K562 (cell line): ENCODE data around the gene PRSS8. TPM values are rescaled to one million over a fixed set of nuclear protein-coding genes. Genes with fewer than 3 reads are reported as not detected.

Experiments used
- ATAC-seq: fragments of 200-7000 bp; cut with Tn5 transposase; 3 replicates; pipeline ENCODE4 v1.9.1; 2020; ENCODE audit warnings: moderate library complexity
- BruUV-seq: library from RNA; stranded (reverse); fragments of 400-500 nt; replicated peaks from 2 replicates; lab custom pipeline; 2021; lab: Mats Ljungman, UMichigan
- CTCF ChIA-PET: fragments of 300-600 bp; formaldehyde crosslinking; extraction: SDS; loops from one replicate; lab custom pipeline; 2021; ENCODE audit warnings: low intra/inter-chr PET ratio; lab: Yijun Ruan, JAX
- POLR2A ChIA-PET: fragments of 300-600, 350-650 bp; sonication (Branson Sonifier 250); formaldehyde crosslinking; extraction: SDS; loops from one replicate; lab custom pipeline; 2021; ENCODE audit warnings: antibody characterized with exemption, inconsistent platforms; lab: Yijun Ruan, JAX
- DNase-seq, 4 experiments: peaks; one replicate each; pipeline versions ENCODE4 v3.0.0 to v3.0.0-alpha.2; 2011 to 2018; ENCODE audit warnings: low spot score in 3 of 4, mixed read lengths in 3 of 4; ENCODE audit errors: extremely low read depth in 1 of 4
- FAIRE-seq: peaks from 2 replicates; lab custom pipeline; 2011; peaks lifted over from hg19 to GRCh38; lab: Jason Lieb, UNC
- H2AFZ ChIP-seq: 2 replicates; pipeline ENCODE4 v1.6.0; 2011; ENCODE audit warnings: low read depth, low read length, control low read depth, inconsistent platforms
- H3K27ac ChIP-seq: fragments of 200-600 bp; 3 replicates; pipeline ENCODE4 v1.8.0; 2011; ENCODE audit warnings: low read depth, mild to moderate bottlenecking, control low read depth, inconsistent platforms, low read length, moderate library complexity, mixed read lengths; ENCODE audit errors: extremely low read depth
- H3K27me3 ChIP-seq, 2 experiments: fragments of 300-600 bp in 1 of 2; 2 replicates in 1 of 2; 3 replicates in 1 of 2; pipeline versions ENCODE4 v1.6.0 to v1.8.0; 2011; ENCODE audit warnings: inconsistent platforms in 2 of 2, low read length in 2 of 2, mild to moderate bottlenecking in 1 of 2, mixed read lengths in 1 of 2, moderate library complexity in 1 of 2; ENCODE audit not compliant: control insufficient read depth in 2 of 2, insufficient read depth in 2 of 2
- H3K36me3 ChIP-seq: fragments of 300-600 bp; 3 replicates; pipeline ENCODE4 v1.8.0; 2011; ENCODE audit warnings: mild to moderate bottlenecking, low read length, inconsistent platforms; ENCODE audit not compliant: control insufficient read depth, insufficient read depth
- H3K4me1 ChIP-seq, 2 experiments: fragments of 200-600 bp in 1 of 2; replicated peaks in 1 of 2; 2 replicates in 1 of 2; 3 replicates in 1 of 2; pipeline versions ENCODE4 v1.5.1 to v1.8.0; 2011; ENCODE audit warnings: inconsistent platforms in 2 of 2, low read length in 2 of 2, mild to moderate bottlenecking in 1 of 2, mixed read lengths in 1 of 2, moderate library complexity in 1 of 2; ENCODE audit not compliant: control insufficient read depth in 2 of 2, insufficient read depth in 2 of 2
- H3K4me2 ChIP-seq: 2 replicates; pipeline ENCODE4 v1.6.1; 2011; ENCODE audit warnings: low read length, control low read depth, inconsistent platforms, mixed read lengths; ENCODE audit not compliant: insufficient read depth
- H3K4me3 ChIP-seq: fragments of 200-600 bp; sonication (generic), shearing (Covaris generic); 2 replicates; pipeline ENCODE4 v1.5.1; 2016; ENCODE audit warnings: control low read depth, inconsistent platforms
- H3K79me2 ChIP-seq: fragments of 200-600 bp; 3 replicates; pipeline ENCODE4 v1.8.0; 2011; ENCODE audit warnings: low read length, inconsistent platforms; ENCODE audit not compliant: control insufficient read depth, insufficient read depth
- H3K9ac ChIP-seq, 2 experiments: 2 replicates each; pipeline versions ENCODE4 v1.6.0 to v1.6.1; 2011; ENCODE audit warnings: low read depth in 2 of 2, low read length in 2 of 2, control low read depth in 1 of 2, inconsistent platforms in 1 of 2, mild to moderate bottlenecking in 1 of 2, mixed read lengths in 1 of 2; ENCODE audit not compliant: insufficient read depth in 1 of 2
- H3K9me1 ChIP-seq: one replicate; pipeline ENCODE4 v1.6.0; 2011; ENCODE audit warnings: inconsistent platforms, mild to moderate bottlenecking, low read length, moderate library complexity; ENCODE audit not compliant: control insufficient read depth, insufficient read depth
- H3K9me3 ChIP-seq: replicated peaks from 2 replicates; pipeline ENCODE4 v1.5.1; 2011; ENCODE audit warnings: low read depth, low read length, inconsistent platforms; ENCODE audit not compliant: control insufficient read depth, insufficient read depth
- H4K20me1 ChIP-seq: replicated peaks from 2 replicates; pipeline ENCODE4 v1.6.1; 2011; ENCODE audit warnings: low read length, inconsistent platforms, mixed read lengths; ENCODE audit not compliant: control insufficient read depth, insufficient read depth
- BCOR ChIP-seq: fragments of 450-650 bp; IDR thresholded peaks from 2 replicates; pipeline ENCODE4 v1.6.1; 2016
- HSF4 ChIP-seq: fragments of 250-450 bp; sonication (Bioruptor Pico); IDR thresholded peaks from 2 replicates; pipeline ENCODE4 v2.1.2; 2022; ENCODE audit warnings: mild to moderate bottlenecking, moderate library complexity, borderline replicate concordance
- ZBTB40 ChIP-seq, 2 experiments: fragments of 450-650 bp in 1 of 2; sonication (generic) in 1 of 2; formaldehyde crosslinking in 1 of 2; IDR thresholded peaks; 2 replicates each; pipeline versions ENCODE4 v1.7.1 to v1.9.0; 2016 to 2022; ENCODE audit warnings: inconsistent platforms in 1 of 2, mild to moderate bottlenecking in 1 of 2, missing genetic modification reagents in 1 of 2
- ZNF24 ChIP-seq: fragments of 450-650 bp; IDR thresholded peaks from 2 replicates; pipeline ENCODE4 v1.6.1; 2016
- WGBS: fragments of 100-300 bp; shearing (Covaris generic); methylation state at CpG from one replicate; pipeline ENCODE4 v1.1.6; 2016; ENCODE audit warnings: low coverage, mixed read lengths; ENCODE audit not compliant: insufficient coverage; ENCODE audit errors: missing lambda C conversion rate; 5-methylcytosine and 5-hydroxymethylcytosine counted together
- in situ Hi-C: fragments of 300-500 bp; cut with MboI; formaldehyde crosslinking; loops from 4 replicates; pipeline ENCODE4 v1.15.0; 2018; ENCODE audit warnings: inconsistent platforms, mixed read lengths
- intact Hi-C: fragments of 100-400 bp; cut with micrococcal nuclease; formaldehyde crosslinking; loops from 2 replicates; pipeline ENCODE4 v1.14.2; 2022
- polyA plus RNA-seq, 8 experiments: library from polyadenylated mRNA; depleted of rRNA in 4 of 8; stranded (reverse) in 5 of 8; unstranded in 3 of 8; fragments of >200 nt; fragmentation: Nextera tagmentation in 2 of 8; fragmentation: Illumina TruSeq in 1 of 8; extraction: Ambion mirVana in 2 of 8; extraction: Trizol in 1 of 8; gene quantifications; 2 replicates each; pipeline versions ENCODE4 v1.2.1 to v1.2.3, GENCODE V29; 2011 to 2014; ENCODE audit warnings: inconsistent platforms in 1 of 8, missing spikeins in 1 of 8
- total RNA-seq, 7 experiments: library from RNA; depleted of rRNA in 6 of 7; stranded (reverse); fragments of >200 nt in 6 of 7; fragmentation: Illumina TruSeq in 2 of 7; extraction: Trizol in 2 of 7; gene quantifications; 2 replicates each; pipeline versions ENCODE4 v1.2.1 to v1.2.3, GENCODE V29; 2011 to 2021; ENCODE audit warnings: low replicate concordance in 1 of 7

PRSS8 gene
- total and polyA plus RNA-seq, 9 of the 15 experiments (the other 6 are each of a cell fraction or from before 2014, with no cell fraction given) = 0.25 to 3.9 (median 1.3) TPM; not detected in 1

- DNase-seq (no peak), FAIRE-seq (no peak), ATAC-seq (no peak)
- no peak overlapping the region for H2AFZ ChIP-seq
- no peaks in the 10 kb centered on the region; the same call in 1 of the 2 replicates for H4K20me1 ChIP-seq
- TF ChIP-seq ZBTB40 (IDR thresholded peaks at IDR 0.05) (no peak), ZBTB40 (CRISPR knock-in tag; IDR thresholded peaks at IDR 0.05) (no peak), HSF4 (CRISPR knock-in tag) (no peak), ZNF24 (peak; percentile 60; the same call in 1 of the 2 replicates), BCOR (0 out of 2 replicates have a peak, but pooled peaks have one; percentile 28)
- ChIA-PET CTCF (no interaction called here), POLR2A (interaction anchor here (0.7 kb wide), 1 partner anchor 32 kb away, joined by 3 read pairs; the partner anchor contains the start of gene FUS)
- H3K4me3 ChIP-seq = no peak overlapping the region
- no peak overlapping the region for H3K9ac ChIP-seq
- H3K79me2 ChIP-seq = no peaks in the 10 kb centered on the region
- no peaks in the 10 kb centered on the region for H3K36me3 ChIP-seq
- peaks cover 2 to 34% of the 10 kb centered on the region in 2 experiments; a peak in 4 of 5 replicates for H3K4me1 ChIP-seq
- 21% methylated on average over 3 of the region's 3 CpGs for WGBS
- H3K27ac ChIP-seq = no peak overlapping the region
- no peaks in the 10 kb centered on the region for H3K9me1 ChIP-seq
- no TSS peak for BruUV-seq
- intact Hi-C loops = loop anchor here (10.0 kb wide), 1 partner anchor 163 kb away; the partner anchor contains the start of gene HSD3B7
- no peaks in the 10 kb centered on the region for H3K9me3 ChIP-seq
- in situ Hi-C loops = no loop called here
- H3K4me2 ChIP-seq = peak overlapping the region; percentile 67; the same call in 1 of the 2 replicates
- H3K27me3 ChIP-seq = peaks cover 15 to 21% of the 10 kb centered on the region in 2 experiments; a peak in 4 of 5 replicates
These were observed 12.0 kb upstream of the PRSS8 start for GRCh38 chr16:31147574-31147973.
